GM12874 (cell line): ENCODE measurements around the gene PHLDA2.

Experiments
- TF ChIP-seq, protein P1 (sequence below): IDR thresholded peaks from 2 replicates; pipeline ENCODE4 v1.5.1; 2011; ENCODE audit warnings: low read depth, mild to moderate bottlenecking, control low read depth, low read length, moderate library complexity; ENCODE audit not compliant: insufficient read depth

PHLDA2 gene

GRCh38 chr11:2963761-2964160 lies 34.5 kb upstream of the PHLDA2 start:
- TF ChIP-seq, protein P1, sequence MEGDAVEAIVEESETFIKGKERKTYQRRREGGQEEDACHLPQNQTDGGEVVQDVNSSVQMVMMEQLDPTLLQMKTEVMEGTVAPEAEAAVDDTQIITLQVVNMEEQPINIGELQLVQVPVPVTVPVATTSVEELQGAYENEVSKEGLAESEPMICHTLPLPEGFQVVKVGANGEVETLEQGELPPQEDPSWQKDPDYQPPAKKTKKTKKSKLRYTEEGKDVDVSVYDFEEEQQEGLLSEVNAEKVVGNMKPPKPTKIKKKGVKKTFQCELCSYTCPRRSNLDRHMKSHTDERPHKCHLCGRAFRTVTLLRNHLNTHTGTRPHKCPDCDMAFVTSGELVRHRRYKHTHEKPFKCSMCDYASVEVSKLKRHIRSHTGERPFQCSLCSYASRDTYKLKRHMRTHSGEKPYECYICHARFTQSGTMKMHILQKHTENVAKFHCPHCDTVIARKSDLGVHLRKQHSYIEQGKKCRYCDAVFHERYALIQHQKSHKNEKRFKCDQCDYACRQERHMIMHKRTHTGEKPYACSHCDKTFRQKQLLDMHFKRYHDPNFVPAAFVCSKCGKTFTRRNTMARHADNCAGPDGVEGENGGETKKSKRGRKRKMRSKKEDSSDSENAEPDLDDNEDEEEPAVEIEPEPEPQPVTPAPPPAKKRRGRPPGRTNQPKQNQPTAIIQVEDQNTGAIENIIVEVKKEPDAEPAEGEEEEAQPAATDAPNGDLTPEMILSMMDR: no peak

GRCh38 chr11:2963112-2963754 lies 34.0 kb upstream of the PHLDA2 start:
- TF ChIP-seq, protein P1: no peak

DNA sequence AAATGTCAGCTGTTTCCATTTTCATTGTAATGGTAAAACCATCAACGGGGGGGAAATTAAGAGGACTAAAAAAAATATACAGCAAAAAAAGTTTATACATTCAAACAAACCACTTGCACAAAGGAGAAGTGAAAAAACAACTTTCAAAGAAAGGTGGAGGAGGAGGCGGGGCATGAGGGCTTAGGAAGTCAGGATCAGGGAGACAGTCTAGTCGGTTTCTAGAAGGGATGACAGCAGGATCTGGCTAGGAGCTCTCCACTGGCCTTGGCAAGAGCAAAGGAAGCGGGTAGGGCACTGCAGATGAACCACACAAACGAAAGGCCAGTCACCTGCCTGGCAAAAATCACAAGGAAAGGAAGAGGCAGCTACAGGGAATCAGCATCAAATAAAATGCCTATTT lies 31.9 kb upstream of the PHLDA2 start:
- TF ChIP-seq, protein P1: no peak

DNA sequence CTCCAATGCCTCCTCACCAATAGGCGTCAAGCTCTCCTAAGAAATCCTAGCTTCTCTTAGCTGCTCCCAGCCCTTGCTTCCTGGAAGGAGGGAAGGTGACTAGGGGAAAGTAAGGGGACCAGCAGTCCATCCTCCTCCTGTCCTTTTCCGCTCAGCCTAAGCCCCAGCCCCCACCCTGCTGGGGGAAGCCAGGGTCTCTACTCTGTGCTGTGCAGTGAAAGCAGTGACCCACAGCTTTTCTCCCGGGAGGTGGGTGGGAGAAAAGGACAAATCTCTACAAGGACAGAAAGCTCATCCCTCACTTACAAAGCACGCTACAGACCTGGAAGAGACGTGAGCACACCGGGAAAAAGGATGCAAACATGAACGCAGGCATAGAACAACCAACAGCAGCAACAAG lies 30.9 kb upstream of the PHLDA2 start:
- TF ChIP-seq, protein P1: no peak

DNA sequence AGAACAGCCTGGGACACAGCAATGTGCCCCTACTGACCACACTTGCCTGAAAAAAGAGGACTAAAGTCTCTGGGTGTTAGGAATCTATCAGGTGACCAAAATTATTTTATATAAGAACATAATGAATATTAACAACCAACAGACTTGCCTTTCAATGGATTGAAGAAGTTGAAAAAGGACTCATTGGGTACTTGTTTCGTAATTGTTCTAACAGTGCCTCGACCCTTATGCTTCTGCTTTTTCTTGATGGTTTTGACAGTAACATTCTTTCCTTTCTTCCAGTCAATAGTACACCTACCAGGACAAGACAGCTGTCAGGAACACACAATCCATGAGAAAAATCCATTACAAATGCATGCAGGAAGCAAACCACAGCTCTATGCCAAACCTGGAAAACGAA lies 29.0 kb upstream of the PHLDA2 start:
- TF ChIP-seq, protein P1: no peak

DNA sequence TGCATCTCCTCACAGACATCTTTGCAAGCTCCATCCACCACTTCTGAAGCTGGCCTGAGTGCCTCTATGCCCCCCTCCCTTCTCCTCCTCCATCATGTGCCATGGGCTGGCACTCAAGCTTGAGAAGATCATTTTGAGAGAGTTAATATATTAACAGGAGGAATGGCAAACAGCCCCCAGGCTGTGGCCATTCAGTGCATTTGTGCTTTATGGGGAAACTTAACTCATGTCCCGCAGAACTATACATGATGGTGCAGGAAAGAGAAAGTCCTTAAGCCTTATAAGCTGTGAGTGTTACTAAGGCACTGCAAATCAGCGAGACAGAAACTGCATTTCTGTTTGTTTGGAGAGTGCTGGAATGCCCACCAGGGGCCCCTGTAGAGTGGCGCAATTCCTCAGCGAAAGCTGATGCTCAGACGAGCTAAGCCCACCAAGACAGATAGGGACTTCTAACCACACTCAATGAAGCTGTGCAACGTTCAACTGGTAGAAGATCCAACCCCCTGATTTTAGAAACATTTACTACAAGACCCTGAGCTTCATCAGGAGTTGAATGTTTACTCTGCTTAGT lies 26.8 kb upstream of the PHLDA2 start:
- TF ChIP-seq, protein P1: no peak

- TF ChIP-seq, protein P1: no peak
Observed at GRCh38 chr11:2954263-2954662, 25.0 kb upstream of the PHLDA2 start.

DNA sequence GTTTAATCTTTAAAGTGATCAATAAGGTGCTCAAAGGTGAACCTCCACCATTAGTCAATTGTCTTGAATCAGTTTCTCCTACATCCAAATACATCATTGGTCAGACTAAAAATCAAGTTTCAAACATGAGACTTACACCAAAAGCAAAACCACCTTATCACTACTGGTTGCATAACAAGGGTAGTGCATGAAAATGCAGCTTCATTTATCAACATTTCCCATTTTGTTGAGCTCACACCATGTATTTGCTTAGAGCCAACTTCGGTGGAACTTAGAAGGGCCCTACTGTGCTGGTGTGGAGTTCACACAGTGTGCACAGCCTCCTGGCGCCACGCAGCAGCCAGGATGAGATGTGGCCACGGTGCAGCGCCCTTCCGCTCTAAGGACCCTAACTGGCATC lies 23.1 kb upstream of the PHLDA2 start:
- TF ChIP-seq, protein P1: no peak
